IPS DF 4.7 (cell line): ENCODE measurements around the gene HERC6.
"Not testable (repeated sequence)": the region's sequence is repeated elsewhere in the genome, so short reads cannot be mapped to it uniquely, and the experiment has no call there.

Source experiments
- DNase-seq: peaks from one replicate; pipeline ENCODE4 v3.0.0-alpha.2; 2013; ENCODE audit warnings: low spot score; ENCODE audit errors: extremely low read depth

Gene HERC6

DNA sequence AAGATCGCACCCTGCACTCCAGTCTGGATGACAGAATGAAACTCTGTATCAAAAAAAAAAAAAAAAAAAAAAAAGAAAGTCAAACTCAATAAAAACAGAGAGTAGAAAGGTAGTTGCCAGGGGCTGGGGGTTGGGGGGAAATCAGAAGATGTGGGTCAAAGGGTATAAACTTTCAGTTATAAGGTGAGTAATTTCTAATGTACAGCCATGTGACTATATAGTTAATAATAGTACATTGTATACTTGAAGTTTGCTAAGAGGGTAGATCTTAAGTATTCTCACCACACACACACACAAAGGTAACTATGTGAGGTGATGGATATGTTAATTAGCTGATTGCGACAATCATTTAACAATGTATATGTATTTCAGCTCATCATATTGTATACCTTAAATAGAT is 11.5 kb downstream of the HERC6 start:
- no peak for DNase-seq

DNA sequence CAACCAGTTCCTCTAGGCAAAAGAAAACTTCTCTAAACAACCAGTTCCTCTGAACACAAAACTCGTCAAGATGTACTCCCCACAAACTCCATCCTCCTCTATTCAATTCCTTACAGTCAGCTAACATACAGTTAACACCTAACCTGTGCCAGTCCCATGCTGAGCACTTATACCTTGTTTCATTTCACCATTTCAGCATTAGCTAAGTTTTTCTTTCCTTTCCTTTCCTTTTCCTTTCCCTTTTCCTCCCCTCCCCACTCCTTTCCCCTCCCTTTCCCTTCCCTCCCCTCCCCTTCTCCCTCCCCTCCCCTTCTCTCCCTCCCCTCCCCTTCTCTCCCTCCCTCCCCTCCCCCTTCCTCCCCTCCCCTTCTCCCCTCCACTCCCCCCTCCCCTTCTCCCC is 13.1 kb downstream of the HERC6 start:
- DNase-seq: no peak

DNA sequence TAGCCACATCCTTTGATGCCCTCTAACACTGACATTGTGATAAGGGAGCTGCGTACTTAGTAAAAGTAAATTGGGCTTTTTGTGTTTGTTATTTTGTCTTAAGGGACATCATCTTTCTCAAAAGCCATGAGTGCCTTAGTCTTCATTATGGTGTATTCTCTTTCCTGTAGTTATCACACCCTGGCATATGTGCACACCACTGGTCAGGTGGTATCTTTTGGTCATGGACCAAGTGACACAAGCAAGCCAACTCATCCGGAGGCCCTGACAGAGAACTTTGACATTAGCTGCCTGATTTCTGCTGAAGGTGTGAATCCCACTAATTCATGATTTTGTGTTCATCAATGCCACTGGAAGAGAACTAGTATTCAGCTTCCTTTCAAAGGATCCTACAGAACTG is 18.0 kb downstream of the HERC6 start:
- no peak for DNase-seq

DNA sequence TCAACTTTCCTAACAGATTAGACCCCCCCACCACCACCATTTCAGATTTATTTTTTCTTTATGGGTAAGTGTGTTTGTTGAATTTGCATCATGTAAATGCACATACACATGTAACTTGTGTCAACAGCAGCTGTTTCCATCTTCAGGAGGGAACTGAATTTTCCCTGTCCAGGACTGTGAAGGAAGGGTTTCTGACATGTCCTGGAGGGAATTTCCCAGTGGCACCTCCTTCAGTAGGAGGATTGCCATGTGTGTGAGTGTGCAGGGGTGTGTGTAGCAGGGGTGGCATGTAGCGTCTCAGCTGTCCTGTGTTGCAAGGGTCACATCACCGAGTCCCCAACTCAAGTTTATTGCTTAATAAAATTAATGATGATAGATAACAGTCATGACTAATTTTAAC is 19.7 kb downstream of the HERC6 start:
- no peak for DNase-seq

DNA sequence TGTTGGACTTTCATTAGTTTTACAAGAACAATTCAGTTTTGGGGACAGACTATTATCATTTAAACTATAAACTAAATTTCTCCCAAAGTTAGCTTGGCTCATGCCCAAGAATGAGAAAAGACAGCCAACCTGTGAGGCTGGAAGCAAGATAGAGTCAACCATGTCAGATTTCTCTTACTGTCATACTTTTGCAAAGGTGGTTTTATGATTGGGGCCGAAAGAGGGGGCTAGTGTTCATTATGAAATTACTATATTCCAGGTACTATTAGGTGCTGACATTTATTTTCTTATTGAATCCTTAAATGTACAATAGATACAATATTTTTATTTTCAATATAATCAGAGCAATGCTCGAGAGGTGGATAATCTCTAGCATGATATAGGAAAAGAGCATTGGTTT is 30.6 kb downstream of the HERC6 start:
- DNase-seq: no peak

DNA sequence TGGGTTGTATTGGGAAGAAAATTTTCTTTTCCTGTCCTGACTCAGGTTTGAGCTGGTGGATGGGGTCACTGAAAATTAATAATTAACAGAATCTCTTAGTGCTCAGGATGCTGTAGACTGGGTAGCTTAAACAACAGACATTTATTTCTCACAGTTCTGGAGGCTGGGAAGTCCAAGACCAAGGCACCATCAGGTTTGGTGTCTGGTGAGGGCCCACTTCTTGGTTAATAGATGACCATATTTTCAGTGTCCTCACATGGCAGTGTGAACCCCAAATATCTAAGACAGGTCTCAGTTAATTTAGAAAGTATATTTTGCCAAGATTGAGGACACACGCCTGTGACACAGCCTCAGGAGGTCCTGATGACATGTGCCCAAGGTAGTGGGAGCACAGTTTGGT is 31.1 kb downstream of the HERC6 start:
- DNase-seq: no peak

DNA sequence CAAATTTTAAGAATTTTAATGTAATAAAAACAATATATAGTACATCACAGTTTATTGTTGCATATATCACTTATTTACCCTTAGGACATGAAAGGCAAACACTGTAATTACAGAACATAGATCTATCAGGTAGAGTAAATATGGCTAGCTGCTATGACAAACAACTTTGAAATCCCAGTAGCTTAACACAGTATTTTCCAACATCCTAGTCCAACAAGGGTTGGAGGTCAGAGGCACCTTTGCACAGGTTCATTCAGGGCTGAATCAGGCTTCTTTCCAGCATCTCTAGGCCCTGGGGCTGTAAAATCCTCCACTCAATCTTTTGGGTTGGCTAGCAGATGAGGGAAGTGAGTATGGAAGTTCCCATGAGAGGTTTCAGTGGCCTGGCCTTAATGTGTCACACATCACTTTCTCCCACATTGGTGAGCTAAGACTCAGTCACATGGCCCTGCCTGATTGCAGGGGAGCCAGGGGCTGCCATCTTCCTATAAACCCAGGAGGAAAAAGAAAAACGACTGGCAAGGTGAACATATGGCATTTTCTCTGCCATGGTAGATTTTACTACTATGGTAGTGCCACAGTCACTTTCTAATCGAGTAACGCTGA is 32.9 kb downstream of the HERC6 start:
- DNase-seq: no peak

DNA sequence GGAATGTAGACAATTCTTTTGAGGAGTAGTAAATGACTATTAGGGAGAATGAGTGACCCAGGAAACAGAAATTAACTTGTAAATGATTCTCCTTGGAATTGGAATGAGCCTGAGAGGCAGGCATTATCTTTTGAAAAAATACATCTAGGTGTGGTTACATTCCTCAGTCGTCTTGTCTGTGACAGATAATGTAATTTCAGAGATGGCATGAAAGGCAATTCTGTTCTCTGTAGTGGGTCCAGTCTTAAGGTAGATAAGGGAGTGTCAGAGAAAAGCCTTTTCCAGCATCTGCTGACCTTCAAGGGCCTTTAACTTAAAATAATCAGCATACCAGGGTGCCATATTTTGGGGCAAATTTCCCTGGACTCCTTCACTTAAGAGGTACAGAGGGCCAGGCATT is 35.1 kb downstream of the HERC6 start:
- no peak for DNase-seq

DNA sequence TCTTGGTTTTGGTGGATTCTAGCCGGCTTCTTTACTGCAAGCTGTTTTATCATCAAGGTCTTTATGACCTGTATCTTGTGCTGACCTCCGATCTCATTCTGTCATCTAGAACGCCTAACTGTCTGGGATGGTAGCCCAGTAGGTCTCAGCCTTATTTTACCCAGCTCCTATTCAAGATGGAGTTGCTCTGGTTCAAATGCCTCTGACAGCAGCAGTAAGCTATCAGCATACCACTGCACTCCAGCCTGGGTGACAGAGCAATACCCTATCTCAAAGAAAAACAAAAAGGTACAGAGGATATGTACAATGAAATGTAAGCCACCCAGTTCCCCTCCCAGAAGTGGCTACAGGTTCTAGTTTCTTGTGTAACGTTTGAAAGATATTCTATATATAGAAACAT is 36.1 kb downstream of the HERC6 start:
- DNase-seq: no peak

DNA sequence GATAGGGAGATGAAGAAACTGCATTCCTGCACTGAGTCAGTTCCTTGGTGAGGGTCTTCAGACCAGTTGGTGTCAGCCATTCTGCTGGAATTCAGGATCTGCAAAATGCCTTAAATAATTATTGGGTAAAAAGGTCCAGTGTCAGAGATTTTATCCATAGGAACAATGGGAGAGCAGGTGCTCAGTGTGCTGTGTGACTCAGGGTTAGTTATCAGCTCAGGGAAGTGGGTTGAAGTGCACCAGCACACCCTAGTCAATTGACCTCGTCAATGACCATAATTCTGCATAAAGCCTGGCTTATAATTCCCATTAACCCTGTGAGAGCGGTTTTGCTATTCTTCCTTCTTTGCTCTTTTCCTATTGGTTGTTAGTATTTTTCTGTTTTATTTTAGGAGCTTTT is 37.3 kb downstream of the HERC6 start:
- no peak for DNase-seq

DNA sequence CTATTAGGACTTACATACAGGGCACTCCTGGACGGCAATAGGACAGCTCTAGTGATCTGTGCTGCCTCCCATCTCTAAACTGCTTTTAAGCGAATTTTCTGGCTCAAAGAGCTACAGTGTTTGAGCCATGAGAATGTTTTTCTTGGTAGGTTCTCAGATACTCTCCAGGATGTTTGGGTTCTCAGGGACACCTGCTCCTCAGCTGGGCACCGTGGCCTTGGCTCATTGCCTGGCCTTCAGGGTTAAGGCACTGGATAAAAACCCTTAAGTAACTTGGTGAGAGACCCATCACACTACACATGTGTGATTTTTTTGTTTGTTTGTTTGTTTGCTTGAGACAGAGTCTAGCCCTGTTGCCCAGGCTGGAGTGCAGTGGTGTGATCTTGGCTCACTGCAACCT is 39.8 kb downstream of the HERC6 start:
- DNase-seq: no peak

DNA sequence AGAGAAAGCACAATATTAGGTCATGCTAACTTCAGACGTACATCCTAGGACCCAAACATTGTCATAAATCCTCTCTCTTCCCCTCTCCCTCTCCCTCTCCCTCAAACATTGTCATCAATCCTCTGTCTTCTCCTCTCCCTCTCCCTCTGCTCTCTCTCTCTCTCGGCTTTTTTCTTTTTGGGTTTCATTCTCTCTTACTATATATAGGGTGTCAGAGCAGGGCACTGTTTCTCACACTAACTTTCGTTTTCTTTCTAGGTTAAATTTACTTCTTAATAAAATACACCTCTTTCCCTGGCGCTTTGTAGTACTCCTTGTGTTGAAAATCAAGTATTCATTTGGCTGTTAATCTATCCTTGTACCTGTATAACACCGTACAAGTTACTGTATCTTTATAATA is 41.2 kb downstream of the HERC6 start:
- DNase-seq: no peak

DNA sequence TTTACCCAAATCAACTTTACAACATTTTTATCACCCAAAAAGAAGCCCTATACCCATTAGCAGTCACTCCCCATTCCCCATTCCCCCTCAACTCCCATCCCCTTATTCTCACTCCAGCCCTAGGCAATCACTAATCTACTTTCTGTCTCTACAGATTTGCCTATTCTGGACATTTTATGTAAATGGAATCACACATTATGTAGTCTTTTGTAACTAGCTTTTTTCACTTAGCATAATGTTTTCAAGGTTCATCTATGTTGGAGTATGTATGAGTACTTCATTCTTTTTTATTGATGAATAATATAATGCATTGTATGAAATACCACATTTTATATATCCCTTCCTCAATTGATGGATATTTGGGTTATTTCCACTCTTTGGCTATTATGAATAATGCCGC is 42.2 kb downstream of the HERC6 start:
- no peak for DNase-seq

DNA sequence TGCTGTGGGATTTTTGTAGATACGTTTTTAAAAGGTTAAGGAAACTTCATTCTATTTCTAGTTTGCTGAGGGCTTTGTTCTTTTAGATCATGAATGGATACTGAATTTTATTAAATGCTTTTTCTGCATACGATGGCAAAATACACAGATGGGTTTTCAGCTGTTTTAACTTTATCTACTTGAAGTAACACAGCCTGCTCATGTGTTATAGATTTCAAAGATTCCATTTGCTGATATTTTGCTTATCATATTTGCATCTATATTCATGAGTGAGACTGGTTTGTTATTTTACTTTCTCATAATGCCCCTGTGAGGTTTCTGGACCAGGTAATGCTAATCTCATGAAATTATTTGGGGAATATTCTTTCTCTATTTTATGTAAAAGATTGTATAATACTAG is 43.8 kb downstream of the HERC6 start:
- DNase-seq: no peak

DNA sequence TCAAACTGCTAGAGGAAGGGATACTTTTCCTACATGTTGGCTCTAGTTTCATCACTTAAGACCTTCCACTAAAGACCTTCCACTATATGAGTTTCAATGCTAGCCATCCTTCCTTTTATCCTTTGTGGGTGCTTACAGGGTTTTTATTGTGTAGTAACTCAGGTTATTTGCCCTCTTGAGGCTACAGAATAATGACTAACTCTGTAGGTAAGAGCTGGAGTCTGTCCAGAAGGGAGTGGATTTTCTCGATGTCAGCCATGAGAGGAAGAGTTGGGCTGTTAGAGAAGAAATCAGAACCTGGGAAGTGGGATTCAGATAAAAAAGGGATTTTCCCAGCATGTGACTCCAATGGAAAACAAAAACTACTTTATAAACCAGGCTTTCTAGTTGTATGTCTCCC is 50.7 kb downstream of the HERC6 start:
- DNase-seq: no peak

DNA sequence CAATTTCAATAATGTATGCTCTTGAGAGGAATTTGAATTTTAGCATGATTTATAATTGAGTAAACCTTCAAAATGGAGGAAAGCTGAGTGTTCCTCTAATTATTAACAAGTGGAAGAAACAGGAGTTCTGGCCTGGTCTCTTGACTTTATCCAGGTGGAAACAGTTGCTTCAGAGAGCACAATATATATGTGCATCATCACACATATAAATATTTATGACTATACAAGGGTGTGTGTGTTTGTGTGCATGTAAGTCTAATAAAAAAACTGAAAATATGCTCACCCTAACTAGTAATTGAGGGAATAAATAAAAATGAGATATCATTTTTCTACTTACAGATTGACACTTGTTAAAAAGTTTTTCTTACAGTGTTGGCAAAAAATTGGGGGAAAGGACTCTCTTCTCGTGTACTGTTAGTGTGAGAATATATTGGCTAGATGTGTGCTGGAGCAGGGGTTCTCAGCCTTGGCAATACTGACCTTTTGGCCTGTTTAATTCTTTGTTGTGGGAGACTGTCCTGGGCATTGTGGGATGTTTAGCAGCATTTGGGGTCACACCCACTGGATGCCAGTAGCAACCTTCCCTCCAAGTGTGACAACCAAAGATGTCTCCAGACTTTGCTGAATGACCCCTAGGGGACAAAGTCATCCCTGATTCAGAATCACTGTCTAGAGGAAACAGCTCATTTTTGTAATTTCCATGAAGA is 57.5 kb downstream of the HERC6 start:
- DNase-seq: no peak

DNA sequence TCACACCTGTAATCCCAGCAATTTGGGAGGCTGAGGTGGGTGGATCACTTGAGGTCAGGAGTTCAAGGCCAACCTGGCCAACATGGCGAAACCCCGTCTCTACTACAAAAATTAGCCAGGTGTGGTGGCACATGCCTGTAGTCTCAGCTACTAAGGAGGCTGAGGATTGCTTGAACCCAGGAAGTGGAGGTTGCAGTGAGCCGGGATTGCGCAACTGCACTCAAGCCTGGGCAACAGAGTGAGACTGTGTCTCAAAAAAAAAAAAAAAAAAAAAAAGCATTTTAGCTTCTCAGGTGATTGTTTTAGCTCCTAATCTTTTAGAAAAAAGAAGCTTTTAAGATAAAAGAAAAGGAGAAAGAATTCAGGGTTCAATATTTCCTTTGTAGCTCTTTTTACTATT is 59.2 kb downstream of the HERC6 start:
- not testable (repeated sequence) for DNase-seq

DNA sequence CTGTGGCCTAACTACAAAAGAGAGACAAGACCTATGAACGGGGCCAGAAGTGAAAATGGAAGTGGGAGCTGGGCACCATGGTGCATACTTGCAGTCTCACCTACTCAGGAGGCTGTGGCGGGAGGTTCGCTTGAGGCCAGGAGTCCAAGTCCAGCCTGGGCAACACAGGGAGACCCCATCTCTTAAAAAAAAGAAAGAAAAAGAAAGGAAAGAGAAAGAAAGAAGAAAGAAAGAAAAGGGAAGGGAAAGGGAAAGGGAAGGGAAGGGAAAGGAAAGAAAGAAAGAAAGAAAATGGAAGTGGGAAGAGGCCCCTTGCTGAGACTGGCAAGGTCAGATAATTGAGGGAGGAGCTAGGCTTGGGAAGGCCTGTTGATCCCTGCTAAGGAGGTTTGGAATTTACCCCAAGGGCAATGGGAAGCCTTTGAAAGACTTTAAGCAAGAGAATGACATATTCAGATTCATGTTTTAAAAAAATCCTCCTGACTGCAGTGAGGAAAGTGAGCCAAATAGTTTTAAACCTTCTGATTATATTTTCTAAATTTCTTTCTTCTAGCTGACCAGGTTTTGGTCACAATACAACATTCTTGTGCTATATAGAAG is 60.6 kb downstream of the HERC6 start:
- no peak for DNase-seq

DNA sequence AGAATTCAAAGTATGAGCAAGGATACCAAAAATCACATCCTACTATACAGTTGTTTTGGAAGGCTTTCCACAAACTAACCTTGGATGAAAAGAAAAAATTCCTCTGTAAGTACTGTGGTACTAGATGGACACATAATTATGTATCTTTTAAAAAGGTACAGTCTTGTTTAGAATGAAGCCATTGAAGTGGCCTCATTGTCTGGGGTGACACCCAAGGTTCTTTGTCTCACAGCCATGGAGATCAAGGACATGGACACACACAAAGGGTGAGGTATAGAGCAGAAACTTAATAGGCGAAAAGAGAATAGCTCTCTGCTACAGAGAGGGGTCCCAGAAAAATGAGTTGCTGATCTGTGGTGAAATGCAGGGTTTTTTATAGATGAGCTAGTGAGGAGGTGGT is 61.5 kb downstream of the HERC6 start:
- no peak for DNase-seq

DNA sequence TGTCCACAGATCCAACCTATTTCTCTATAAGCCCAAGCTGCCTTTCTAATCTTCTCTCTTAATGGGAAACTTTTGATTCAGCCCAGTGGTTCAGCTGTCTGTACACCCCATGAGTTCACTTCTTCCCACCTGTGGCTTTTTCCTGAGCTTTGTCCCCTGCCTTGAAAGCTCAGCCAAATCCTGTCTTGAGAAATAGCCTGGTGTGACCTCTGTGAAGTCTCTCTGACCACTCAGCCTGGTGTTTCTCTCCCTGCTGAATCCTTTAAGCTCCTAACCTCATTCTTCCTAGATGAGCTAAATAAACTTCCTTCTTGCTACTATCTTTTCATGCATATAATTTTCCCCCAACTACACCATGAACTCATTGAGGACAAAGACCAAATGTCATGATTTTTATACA is 63.0 kb downstream of the HERC6 start:
- DNase-seq: no peak

DNA sequence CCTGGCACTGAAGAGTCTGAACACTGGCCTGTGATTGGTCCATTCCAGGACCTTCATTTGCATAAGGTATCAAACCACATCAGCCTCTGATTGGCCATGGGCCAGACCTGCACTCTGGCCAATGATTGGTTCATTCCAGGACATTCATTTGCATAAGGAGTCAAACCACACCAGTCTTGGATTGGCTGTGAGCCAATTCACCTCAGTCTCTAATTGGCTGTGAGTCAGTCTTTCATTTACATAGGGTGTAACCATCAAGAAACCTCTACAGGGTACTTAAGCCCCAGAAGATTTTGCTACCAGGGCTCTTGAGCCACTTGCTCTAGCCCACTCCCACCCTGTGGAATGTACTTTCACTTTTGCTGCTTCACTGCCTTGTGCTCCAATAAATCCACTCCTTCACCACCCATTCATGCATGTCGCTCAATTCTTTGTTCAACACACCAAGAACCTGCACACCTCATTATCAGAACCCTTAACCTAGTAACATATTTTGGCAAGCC is 64.1 kb downstream of the HERC6 start:
- DNase-seq: no peak

DNA sequence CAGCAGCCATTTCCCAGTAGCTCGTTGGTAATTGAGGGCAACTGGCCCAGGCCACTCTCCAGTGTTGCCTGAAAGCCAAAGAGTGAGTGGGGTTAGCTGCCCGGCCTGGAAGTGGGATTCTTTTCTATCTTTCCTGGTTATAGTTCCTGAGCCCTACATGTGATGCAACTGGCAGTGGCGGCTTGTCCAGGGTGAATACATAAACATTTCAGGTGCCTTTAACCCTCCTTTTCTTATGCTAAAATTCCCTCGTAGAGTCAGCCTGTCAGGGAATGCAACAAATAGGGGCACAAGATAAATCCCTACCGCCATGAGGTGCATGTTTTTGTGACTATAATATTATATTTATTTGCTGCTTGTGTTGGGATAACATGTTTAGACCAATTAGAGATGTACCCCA is 64.8 kb downstream of the HERC6 start:
- no peak for DNase-seq

DNA sequence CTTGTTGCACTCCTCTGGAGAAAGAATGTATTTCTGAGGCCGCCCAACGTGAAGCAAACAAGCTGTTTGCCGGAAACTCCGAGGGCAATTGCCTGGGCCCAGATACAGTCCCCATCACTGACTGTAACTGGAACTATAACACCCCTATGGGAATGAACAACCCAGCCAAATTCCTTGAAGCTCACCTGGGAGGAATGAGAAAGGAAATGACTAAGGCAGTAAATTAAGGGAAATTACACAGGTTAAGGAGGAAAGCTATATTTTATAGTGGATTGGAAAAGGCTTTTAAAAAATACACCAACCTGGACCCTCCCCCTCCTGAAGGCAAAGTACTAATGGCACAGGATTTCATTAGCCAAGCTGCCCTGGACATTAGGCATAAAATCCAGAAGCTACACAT is 66.6 kb downstream of the HERC6 start:
- DNase-seq: no peak
